ENCODE measurements around the gene ZDHHC4.
"Not testable (repeated sequence)": the region's sequence is repeated elsewhere in the genome, so short reads cannot be mapped to it uniquely, and the experiment has no call there.

ZDHHC4 gene

GRCh38 chr7:6608081-6608480 lies 30.8 kb downstream of the ZDHHC4 start:
- DNase-seq = no peak

- DNase-seq = no peak
Observed at GRCh38 chr7:6608794-6609193, 31.5 kb downstream of the ZDHHC4 start.

GRCh38 chr7:6612819-6613218 lies 35.6 kb downstream of the ZDHHC4 start:
- DNase-seq = no peak

GRCh38 chr7:6613706-6614105 lies 36.5 kb downstream of the ZDHHC4 start:
- no peak for DNase-seq

- DNase-seq = no peak
Observed at GRCh38 chr7:6614953-6615722, 37.9 kb downstream of the ZDHHC4 start, which contains the start of gene ZNF853. Gene ZNF853, plus strand, starts transcription at chr7:6615610. Its CDS starts 565 bp downstream, at chr7:6616175.

GRCh38 chr7:6615723-6616555 lies 38.7 kb downstream of the ZDHHC4 start:
- DNase-seq = no peak

GRCh38 chr7:6616854-6617643 lies 39.8 kb downstream of the ZDHHC4 start:
- no peak for DNase-seq

GRCh38 chr7:6618621-6619020 lies 41.4 kb downstream of the ZDHHC4 start:
- no peak for DNase-seq

- DNase-seq = no peak
Observed at GRCh38 chr7:6619961-6620360, 42.7 kb downstream of the ZDHHC4 start.

- DNase-seq = no peak
Observed at GRCh38 chr7:6621195-6622133, 44.2 kb downstream of the ZDHHC4 start.

- no peak for DNase-seq
Observed at GRCh38 chr7:6622134-6622710, 45.0 kb downstream of the ZDHHC4 start.

- DNase-seq = no peak
Observed at GRCh38 chr7:6623589-6624245, 46.5 kb downstream of the ZDHHC4 start.

- DNase-seq = no peak
Observed at GRCh38 chr7:6624246-6624611, 47.0 kb downstream of the ZDHHC4 start.

- DNase-seq = no peak
Observed at GRCh38 chr7:6628045-6628444, 50.8 kb downstream of the ZDHHC4 start.

- DNase-seq = no peak
Observed at GRCh38 chr7:6630007-6630849, 53.0 kb downstream of the ZDHHC4 start.

GRCh38 chr7:6631605-6632004 lies 54.4 kb downstream of the ZDHHC4 start:
- no peak for DNase-seq

GRCh38 chr7:6634021-6634420 lies 56.8 kb downstream of the ZDHHC4 start:
- DNase-seq = no peak

- not testable (repeated sequence) for DNase-seq
Observed at GRCh38 chr7:6634971-6635370, 57.7 kb downstream of the ZDHHC4 start.

GRCh38 chr7:6636741-6637543 lies 59.7 kb downstream of the ZDHHC4 start, which contains the start of gene ZNF316:
Gene ZNF316, plus strand, starts transcription at chr7:6637318. Its CDS starts 5,092 bp downstream, at chr7:6642410.
- no peak for DNase-seq
